ENCODE data around the gene ARV1. TPM values are rescaled to one million over a fixed set of nuclear protein-coding genes. Genes with fewer than 3 reads are reported as not detected.

Gene ARV1
- total RNA-seq, 1 donor from 2014 or later = 14.0 TPM

DNA sequence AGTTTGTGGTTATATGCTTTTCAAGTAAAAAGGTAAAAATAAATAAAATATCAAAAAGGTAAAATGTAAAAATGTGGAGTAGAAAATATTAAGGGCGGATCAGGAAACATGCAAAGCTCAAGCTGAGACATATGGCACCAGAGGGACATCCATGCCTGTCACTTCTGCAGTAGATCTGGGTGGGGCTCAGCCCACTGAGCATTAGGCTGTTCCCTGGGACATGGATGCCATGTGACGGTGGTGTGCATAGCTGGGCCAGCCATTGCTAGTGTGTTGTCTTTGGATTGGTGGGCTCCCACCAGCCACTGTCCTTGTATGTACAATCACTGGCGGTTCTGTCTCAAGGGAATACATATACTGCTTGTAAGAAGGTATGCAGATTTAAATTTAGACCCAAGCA is 3.3 kb upstream of the ARV1 start:
- H3K4me3 Mint-ChIP-seq (ENCODE audit: unreplicated experiment) = no peak overlapping the region
- H3K36me3 Mint-ChIP-seq (ENCODE audit: low read depth) = peaks cover 2% of the 10 kb centered on the region
- peaks cover 46% of the 10 kb centered on the region for H3K4me1 Mint-ChIP-seq (ENCODE audit: low read depth)

DNA sequence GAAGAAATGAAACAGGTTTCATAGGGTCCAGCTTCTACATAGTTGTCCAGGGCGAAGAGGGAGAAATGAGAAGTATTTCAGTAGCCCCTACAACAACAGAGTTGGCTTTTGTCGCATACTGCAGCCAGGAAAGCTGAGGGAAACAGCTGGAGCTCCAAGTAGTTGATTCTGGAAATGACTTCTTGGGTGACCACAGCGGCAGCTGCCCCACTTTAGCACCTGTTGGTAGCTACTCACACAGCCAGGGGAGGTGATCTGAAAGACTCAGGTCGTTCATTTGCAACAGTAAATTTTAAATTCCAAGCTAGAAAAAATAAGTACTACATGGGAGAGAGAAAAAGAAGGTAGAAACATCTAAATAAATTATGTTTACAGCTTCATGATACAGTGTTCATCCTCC is 2.5 kb upstream of the ARV1 start:
- H3K27ac Mint-ChIP-seq (ENCODE audit: unreplicated experiment) = no peak overlapping the region

More for the DNA sequence above, 3.3 kb upstream of the ARV1 start:
- no peak for TF ChIP-seq CTCF (IDR thresholded peaks at IDR 0.05)
- no peak overlapping the region for H3K27ac Mint-ChIP-seq (ENCODE audit: unreplicated experiment)
- H3K27me3 Mint-ChIP-seq (ENCODE audit: low read depth) = no peaks in the 10 kb centered on the region
- DNase-seq (ENCODE audit: low spot score) = no peak
- H3K9me3 Mint-ChIP-seq (ENCODE audit: low read depth) = no peaks in the 10 kb centered on the region

DNA sequence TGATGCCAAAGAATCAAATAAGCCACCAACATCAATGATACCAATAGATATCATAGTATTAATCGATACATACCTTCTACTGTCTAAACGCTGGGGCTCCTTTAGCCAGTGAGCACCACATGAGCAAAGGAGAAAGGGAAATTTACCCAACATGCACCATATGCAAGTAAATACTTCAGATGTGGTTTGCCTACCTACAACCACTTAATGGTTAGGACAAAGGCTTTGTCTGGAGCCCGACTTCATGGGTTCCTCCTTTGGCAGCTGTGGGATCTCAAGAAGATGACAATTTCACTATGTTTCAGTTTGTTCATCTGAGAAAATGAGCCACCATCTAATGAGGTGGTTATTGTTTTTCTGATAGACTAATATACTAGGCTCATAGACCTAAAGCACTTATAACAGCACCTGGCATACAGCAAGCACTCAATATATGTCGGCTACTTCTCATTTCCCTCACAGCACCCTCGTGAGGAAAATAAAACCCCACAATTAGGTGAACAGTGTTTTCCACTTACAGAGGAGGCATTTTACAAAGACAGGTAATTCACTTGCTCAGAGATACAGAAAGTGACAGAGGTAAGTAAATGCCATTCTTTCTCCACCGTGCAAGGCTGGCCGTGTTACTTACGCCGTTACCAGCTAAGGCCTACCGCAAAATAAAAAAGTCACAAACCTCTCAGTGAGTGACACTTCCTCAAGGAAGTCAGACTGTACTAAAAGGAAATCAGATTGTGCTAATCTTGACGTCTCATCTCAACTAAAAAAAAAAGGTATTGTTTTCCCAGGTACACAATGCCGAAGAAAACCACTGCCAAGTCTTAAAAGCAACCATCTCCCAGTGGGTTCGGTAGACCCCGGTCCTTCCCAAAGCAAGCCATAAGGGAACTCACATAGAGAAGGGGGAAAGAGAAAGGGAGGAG is 1.8 kb upstream of the ARV1 start:
- TF ChIP-seq CTCF (IDR thresholded peaks at IDR 0.05) = no peak
- Mint-ChIP-seq H3K4me3 (ENCODE audit: unreplicated experiment) (peak overlapping the region; percentile 82), H3K9me3 (ENCODE audit: low read depth) (no peaks in the 10 kb centered on the region), H3K4me1 (ENCODE audit: low read depth) (peaks cover 39% of the 10 kb centered on the region), H3K27me3 (ENCODE audit: low read depth) (no peaks in the 10 kb centered on the region), H3K27ac (ENCODE audit: unreplicated experiment) (no peak overlapping the region), H3K36me3 (ENCODE audit: low read depth) (peaks cover 2% of the 10 kb centered on the region)
- no peak for DNase-seq (ENCODE audit: low spot score)

More for the DNA sequence above, 2.5 kb upstream of the ARV1 start:
- Mint-ChIP-seq H3K27me3 (ENCODE audit: low read depth) (no peaks in the 10 kb centered on the region), H3K9me3 (ENCODE audit: low read depth) (no peaks in the 10 kb centered on the region), H3K36me3 (ENCODE audit: low read depth) (peaks cover 2% of the 10 kb centered on the region), H3K4me1 (ENCODE audit: low read depth) (peaks cover 46% of the 10 kb centered on the region), H3K4me3 (ENCODE audit: unreplicated experiment) (peak overlapping the region; percentile 21)
- DNase-seq (ENCODE audit: low spot score) = no peak
- no peak for TF ChIP-seq CTCF (IDR thresholded peaks at IDR 0.05)

- H3K36me3 Mint-ChIP-seq (ENCODE audit: low read depth) = peaks cover 2% of the 10 kb centered on the region
- no peaks in the 10 kb centered on the region for H3K9me3 Mint-ChIP-seq (ENCODE audit: low read depth)
- peak overlapping the region; percentile 53 for H3K27ac Mint-ChIP-seq (ENCODE audit: unreplicated experiment)
- no peak for DNase-seq (ENCODE audit: low spot score)
- no peak for TF ChIP-seq CTCF (IDR thresholded peaks at IDR 0.05)
- peak overlapping the region; percentile 82 for H3K4me3 Mint-ChIP-seq (ENCODE audit: unreplicated experiment)
- H3K27me3 Mint-ChIP-seq (ENCODE audit: low read depth) = no peaks in the 10 kb centered on the region
- peaks cover 31% of the 10 kb centered on the region for H3K4me1 Mint-ChIP-seq (ENCODE audit: low read depth)
Observed at GRCh38 chr1:230977761-230978490, 968 bp upstream of the ARV1 start.

GRCh38 chr1:230979389-230979716 is 459 bp downstream of the ARV1 start:
- no peak for DNase-seq (ENCODE audit: low spot score)
- TF ChIP-seq CTCF (IDR thresholded peaks at IDR 0.05) = no peak
- H3K4me3 Mint-ChIP-seq (ENCODE audit: unreplicated experiment) = peak overlapping the region; percentile 100
- H3K27me3 Mint-ChIP-seq (ENCODE audit: low read depth) = no peaks in the 10 kb centered on the region
- H3K4me1 Mint-ChIP-seq (ENCODE audit: low read depth) = peaks cover 26% of the 10 kb centered on the region
- H3K27ac Mint-ChIP-seq (ENCODE audit: unreplicated experiment) = peak overlapping the region; percentile 92
- H3K9me3 Mint-ChIP-seq (ENCODE audit: low read depth) = no peaks in the 10 kb centered on the region
- H3K36me3 Mint-ChIP-seq (ENCODE audit: low read depth) = peaks cover 2% of the 10 kb centered on the region
